Endothelial cell of umbilical vein (primary cell): ENCODE data around the gene DENND2C. TPM values are rescaled to one million over a fixed set of nuclear protein-coding genes. Genes with fewer than 3 reads are reported as not detected.

ENCODE experiments used
- BruUV-seq: library from RNA; stranded (reverse); fragments of 400-500 nt; replicated peaks from 2 replicates; lab custom pipeline; 2021; lab: Mats Ljungman, UMichigan
- CTCF ChIA-PET: fragments of 300-600, 350-600 bp; sonication (Branson Sonifier 250); formaldehyde crosslinking; loops from one replicate; lab custom pipeline; 2021; ENCODE audit warnings: antibody characterized with exemption, inconsistent platforms; lab: Charles Lee
- POLR2A ChIA-PET: fragments of 300-600, 350-600 bp; sonication (Branson Sonifier 250); formaldehyde crosslinking; loops from one replicate; lab custom pipeline; 2021; ENCODE audit warnings: antibody characterized with exemption, inconsistent platforms; lab: Charles Lee
- DNase-seq: peaks from one replicate; pipeline ENCODE4 v3.0.0-alpha.2; 2011; ENCODE audit warnings: low read depth, low spot score
- FAIRE-seq: peaks from 2 replicates; lab custom pipeline; 2011; peaks lifted over from hg19 to GRCh38; lab: Jason Lieb, UNC
- H2AFZ ChIP-seq: 2 replicates; pipeline ENCODE4 v1.6.0; 2012; ENCODE audit warnings: low read depth, low read length, control low read depth, inconsistent platforms
- H3K27ac ChIP-seq: 2 replicates; pipeline ENCODE4 v1.5.1; 2011; ENCODE audit warnings: low read depth, mild to moderate bottlenecking, control low read depth, low read length, moderate library complexity; ENCODE audit not compliant: insufficient read depth
- H3K27me3 ChIP-seq, 2 experiments: 2 replicates each; pipeline versions ENCODE4 v1.6.0 to v1.6.1; 2011; ENCODE audit warnings: low read length in 2 of 2, mixed read lengths in 1 of 2; ENCODE audit not compliant: control insufficient read depth in 2 of 2, insufficient read depth in 2 of 2
- H3K36me3 ChIP-seq, 2 experiments: 2 replicates in 1 of 2; 3 replicates in 1 of 2; pipeline ENCODE4 v1.5.1; 2011; ENCODE audit warnings: low read length in 2 of 2, mild to moderate bottlenecking in 1 of 2, moderate library complexity in 1 of 2; ENCODE audit not compliant: control insufficient read depth in 2 of 2, insufficient read depth in 2 of 2; ENCODE audit errors: extremely low read depth in 1 of 2
- H3K4me1 ChIP-seq: 3 replicates; pipeline ENCODE4 v1.5.1; 2011; ENCODE audit warnings: mild to moderate bottlenecking, low read length; ENCODE audit not compliant: control insufficient read depth, insufficient read depth; ENCODE audit errors: extremely low read depth
- H3K4me2 ChIP-seq: 2 replicates; pipeline ENCODE4 v1.6.1; 2011; ENCODE audit warnings: low read length, control low read depth, mixed read lengths; ENCODE audit not compliant: insufficient read depth
- H3K4me3 ChIP-seq, 3 experiments: fragments of 200-600 bp in 1 of 3; sonication (generic), shearing (Covaris generic) in 1 of 3; replicated peaks in 1 of 3; 2 replicates each; pipeline ENCODE4 v1.5.1; 2011 to 2016; ENCODE audit warnings: control low read depth in 3 of 3, low read length in 3 of 3, mild to moderate bottlenecking in 2 of 3, inconsistent platforms in 1 of 3, low read depth in 1 of 3, moderate library complexity in 1 of 3; ENCODE audit not compliant: insufficient read depth in 1 of 3
- H3K79me2 ChIP-seq: 2 replicates; pipeline ENCODE4 v1.6.0; 2012; ENCODE audit warnings: low read length, inconsistent platforms; ENCODE audit not compliant: control insufficient read depth, insufficient read depth
- H3K9ac ChIP-seq: replicated peaks from 2 replicates; pipeline ENCODE3; 2011; ENCODE audit warnings: low read length, control low read depth; ENCODE audit not compliant: insufficient read depth; ENCODE audit errors: extremely low read depth
- H3K9me1 ChIP-seq: replicated peaks from 3 replicates; pipeline ENCODE4 v1.6.0; 2011; ENCODE audit warnings: mild to moderate bottlenecking, low read length; ENCODE audit not compliant: control insufficient read depth, insufficient read depth; ENCODE audit errors: extremely low read depth
- H3K9me3 ChIP-seq: replicated peaks from 2 replicates; pipeline ENCODE4 v1.5.1; 2012; ENCODE audit warnings: low read length, inconsistent platforms; ENCODE audit not compliant: control insufficient read depth, insufficient read depth
- H4K20me1 ChIP-seq: replicated peaks from 2 replicates; pipeline ENCODE3; 2011; ENCODE audit warnings: mild to moderate bottlenecking, low read length; ENCODE audit not compliant: control insufficient read depth, insufficient read depth; ENCODE audit errors: extremely low read depth
- EZH2 ChIP-seq: IDR thresholded peaks from 2 replicates; pipeline ENCODE4 v1.6.1; 2012; ENCODE audit warnings: borderline replicate concordance, low read depth, mild to moderate bottlenecking, moderate library complexity, low read length, inconsistent platforms; ENCODE audit not compliant: severe bottlenecking
- FOS ChIP-seq: IDR thresholded peaks from 2 replicates; pipeline ENCODE4 v1.6.1; 2011; ENCODE audit warnings: mild to moderate bottlenecking, low read length, moderate library complexity, borderline replicate concordance; ENCODE audit not compliant: insufficient read depth
- GATA2 ChIP-seq: IDR thresholded peaks from 2 replicates; pipeline ENCODE4 v1.7.0; 2011; ENCODE audit warnings: low read depth, mild to moderate bottlenecking, moderate library complexity, mixed read lengths, low read length; ENCODE audit not compliant: insufficient read length, insufficient read depth
- JUN ChIP-seq: IDR thresholded peaks from 2 replicates; pipeline ENCODE4 v1.6.1; 2011; ENCODE audit warnings: borderline replicate concordance, low read depth; ENCODE audit not compliant: insufficient read length, insufficient read depth
- MYC ChIP-seq: IDR thresholded peaks from one replicate; pipeline ENCODE4 v1.6.1; 2011; ENCODE audit warnings: mild to moderate bottlenecking, low read depth, low read length
- POLR2A ChIP-seq: IDR thresholded peaks from 2 replicates; pipeline ENCODE4 v1.6.1; 2012; ENCODE audit warnings: low read depth, mild to moderate bottlenecking, control low read depth, low read length
- POLR2AphosphoS5 ChIP-seq: IDR thresholded peaks from 2 replicates; pipeline ENCODE4 v1.6.1; 2012; ENCODE audit warnings: low read depth, mild to moderate bottlenecking, control low read depth, low read length, moderate library complexity; ENCODE audit not compliant: insufficient read depth
- dilution Hi-C: fragments of 300-500 bp; cut with MboI; formaldehyde crosslinking; loops from one replicate; pipeline ENCODE4 v1.15.0; 2019; ENCODE audit warnings: low sequenced_read_pairs; ENCODE audit not compliant: extremely low pct_ligation_motif_present
- intact Hi-C: fragments of 100-400 bp; cut with micrococcal nuclease; formaldehyde crosslinking; loops from one replicate; pipeline ENCODE4 v1.10.0; 2022
- polyA plus RNA-seq, 4 experiments: library from polyadenylated mRNA; depleted of rRNA in 3 of 4; stranded (reverse) in 3 of 4; unstranded in 1 of 4; fragments of >200 nt; gene quantifications; 2 replicates each; pipeline versions ENCODE4 v1.2.1 to v1.2.3, GENCODE V29; 2011 to 2012; ENCODE audit warnings: missing spikeins in 1 of 4
- total RNA-seq: library from RNA; stranded (reverse); gene quantifications from 2 replicates; pipeline ENCODE4 v1.2.3, GENCODE V29; 2021
- TF ChIP-seq, protein P1 (sequence below): IDR thresholded peaks from 2 replicates; pipeline ENCODE4 v1.6.1; 2011; ENCODE audit not compliant: insufficient read depth, insufficient read length
- TF ChIP-seq, protein P2 (sequence below), 2 donors: IDR thresholded peaks; 1 replicate in 1 of 2; 2 replicates in 1 of 2; pipeline ENCODE4 v1.5.1; 2011; ENCODE audit warnings: low read length in 2 of 2, mild to moderate bottlenecking in 2 of 2, moderate library complexity in 2 of 2, control low read depth in 1 of 2, inconsistent platforms in 1 of 2, low read depth in 1 of 2; ENCODE audit not compliant: insufficient read depth in 1 of 2; ENCODE audit errors: extremely low read depth in 1 of 2

The DENND2C gene
- total and polyA plus RNA-seq, 2 donors (not counting 3 experiments of a cell fraction or from before 2014, with no cell fraction given) = 0.12 to 0.22 TPM

DNA sequence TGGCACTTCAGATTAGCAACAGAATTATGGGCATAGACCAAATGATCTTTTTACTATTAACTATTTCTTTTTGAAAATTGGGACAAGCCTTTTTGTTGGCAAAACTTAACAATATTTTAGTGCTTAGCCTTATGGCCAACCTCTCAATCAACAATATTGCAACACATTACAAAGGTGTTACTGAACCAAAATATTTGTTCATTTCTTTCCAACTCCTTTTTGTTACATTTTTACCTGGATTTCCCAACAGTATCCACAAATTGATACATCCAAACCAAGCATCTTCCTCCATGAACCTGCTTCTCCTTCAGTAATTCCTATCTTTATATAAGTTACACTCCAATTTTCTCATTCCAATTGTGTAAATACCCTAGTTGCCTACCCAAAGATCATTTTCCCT is 27.0 kb upstream of the DENND2C start:
- Histone ChIP-seq H4K20me1 (no peaks in the 10 kb centered on the region), H3K79me2 (no peaks in the 10 kb centered on the region), H2AFZ (no peak overlapping the region), H3K9ac (no peak overlapping the region), H3K36me3 (no peaks in the 10 kb centered on the region), H3K4me3 (no peak overlapping the region), H3K4me2 (no peak overlapping the region), H3K27me3 (peaks cover 3 to 10% of the 10 kb centered on the region in 2 experiments), H3K4me1 (no peaks in the 10 kb centered on the region), H3K27ac (no peak overlapping the region), H3K9me3 (no peaks in the 10 kb centered on the region), H3K9me1 (peaks cover 4% of the 10 kb centered on the region)
- TF ChIP-seq POLR2A = no peak
- DNase-seq (no peak), FAIRE-seq (no peak)
- CTCF ChIA-PET = no interaction called here
- no TSS peak for BruUV-seq
- dilution Hi-C loops = no loop called here
- intact Hi-C loops = no loop called here
- POLR2A ChIA-PET = no interaction called here

DNA sequence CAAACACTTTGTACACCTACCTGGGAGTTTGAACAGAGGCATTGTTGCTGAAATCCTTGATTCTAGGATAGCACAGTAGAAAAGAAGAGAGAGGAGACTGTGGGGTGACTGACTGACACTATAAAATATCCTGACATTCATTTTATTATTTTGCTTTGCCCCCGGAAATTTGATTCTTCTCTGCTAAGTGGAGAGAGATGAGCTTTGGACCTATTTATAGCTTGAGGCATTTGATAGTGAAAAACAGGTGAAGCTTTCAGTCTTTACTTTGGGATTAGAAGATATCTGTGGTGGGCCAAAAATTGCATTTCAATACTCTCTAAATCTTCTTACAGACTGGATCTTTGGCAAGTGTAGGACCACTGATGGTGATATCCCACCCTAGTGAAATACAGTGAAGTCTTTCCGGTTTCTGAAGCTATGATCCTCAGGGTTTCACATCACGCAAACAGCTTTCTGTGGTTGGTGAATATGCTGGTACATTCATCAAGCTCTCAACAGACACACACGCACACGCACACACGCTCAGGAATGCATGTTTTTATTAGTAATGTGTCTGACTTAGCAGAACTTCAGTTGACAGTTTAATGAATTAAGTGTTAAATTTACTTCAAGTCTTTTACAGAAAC is 25.7 kb upstream of the DENND2C start, which contains the start of gene AMPD1:
TSS of gene AMPD1 (minus strand) at position 117 of the 629 bp plus-strand sequence. CDS start at position 42, 75 bp downstream.
- H3K4me2 ChIP-seq = no peak within 1 kb of the TSS
- FAIRE-seq = no peak

More for the DNA sequence above, 25.7 kb upstream of the DENND2C start, which contains the start of gene AMPD1:
- Histone ChIP-seq H3K36me3 (no peaks in the 10 kb centered on the region), H3K9ac (no peak within 1 kb of the TSS), H3K4me1 (no peaks in the 10 kb centered on the region), H3K4me3 (no peak within 1 kb of the TSS), H2AFZ (no peak within 1 kb of the TSS), H3K27ac (no peak within 1 kb of the TSS), H3K79me2 (no peaks in the 10 kb centered on the region), H3K27me3 (peaks cover 3 to 10% of the 10 kb centered on the region in 2 experiments), H3K9me1 (peaks cover 4% of the 10 kb centered on the region), H3K9me3 (no peaks in the 10 kb centered on the region), H4K20me1 (no peaks in the 10 kb centered on the region)
- no peak for DNase-seq
- dilution Hi-C loops (no loop called here), intact Hi-C loops (no loop called here)
- CTCF ChIA-PET = interaction anchor here (0.8 to 1.9 kb wide), 4 partner anchors 19 to 412 kb away, joined by 3 to 4 read pairs (median 3); no protein-coding TSS in a partner anchor
- POLR2A ChIA-PET = no interaction called here
- no TSS peak for BruUV-seq
- TF ChIP-seq MYC (no peak), JUN (no peak), FOS (no peak), GATA2 (no peak), EZH2 (no peak), POLR2A (no peak), POLR2AphosphoS5 (no peak)
- TF ChIP-seq, protein P1, sequence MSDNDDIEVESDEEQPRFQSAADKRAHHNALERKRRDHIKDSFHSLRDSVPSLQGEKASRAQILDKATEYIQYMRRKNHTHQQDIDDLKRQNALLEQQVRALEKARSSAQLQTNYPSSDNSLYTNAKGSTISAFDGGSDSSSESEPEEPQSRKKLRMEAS = no peak
- TF ChIP-seq, protein P2, sequence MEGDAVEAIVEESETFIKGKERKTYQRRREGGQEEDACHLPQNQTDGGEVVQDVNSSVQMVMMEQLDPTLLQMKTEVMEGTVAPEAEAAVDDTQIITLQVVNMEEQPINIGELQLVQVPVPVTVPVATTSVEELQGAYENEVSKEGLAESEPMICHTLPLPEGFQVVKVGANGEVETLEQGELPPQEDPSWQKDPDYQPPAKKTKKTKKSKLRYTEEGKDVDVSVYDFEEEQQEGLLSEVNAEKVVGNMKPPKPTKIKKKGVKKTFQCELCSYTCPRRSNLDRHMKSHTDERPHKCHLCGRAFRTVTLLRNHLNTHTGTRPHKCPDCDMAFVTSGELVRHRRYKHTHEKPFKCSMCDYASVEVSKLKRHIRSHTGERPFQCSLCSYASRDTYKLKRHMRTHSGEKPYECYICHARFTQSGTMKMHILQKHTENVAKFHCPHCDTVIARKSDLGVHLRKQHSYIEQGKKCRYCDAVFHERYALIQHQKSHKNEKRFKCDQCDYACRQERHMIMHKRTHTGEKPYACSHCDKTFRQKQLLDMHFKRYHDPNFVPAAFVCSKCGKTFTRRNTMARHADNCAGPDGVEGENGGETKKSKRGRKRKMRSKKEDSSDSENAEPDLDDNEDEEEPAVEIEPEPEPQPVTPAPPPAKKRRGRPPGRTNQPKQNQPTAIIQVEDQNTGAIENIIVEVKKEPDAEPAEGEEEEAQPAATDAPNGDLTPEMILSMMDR (IDR thresholded peaks at IDR 0.05; ENCODE audit: extremely low read depth in 1 of 2, insufficient read depth in 1 of 2, low read depth in 1 of 2, low read length in 2 of 2) = no peak
